ENCODE measurements around the gene RIMKLA.

RIMKLA gene

DNA sequence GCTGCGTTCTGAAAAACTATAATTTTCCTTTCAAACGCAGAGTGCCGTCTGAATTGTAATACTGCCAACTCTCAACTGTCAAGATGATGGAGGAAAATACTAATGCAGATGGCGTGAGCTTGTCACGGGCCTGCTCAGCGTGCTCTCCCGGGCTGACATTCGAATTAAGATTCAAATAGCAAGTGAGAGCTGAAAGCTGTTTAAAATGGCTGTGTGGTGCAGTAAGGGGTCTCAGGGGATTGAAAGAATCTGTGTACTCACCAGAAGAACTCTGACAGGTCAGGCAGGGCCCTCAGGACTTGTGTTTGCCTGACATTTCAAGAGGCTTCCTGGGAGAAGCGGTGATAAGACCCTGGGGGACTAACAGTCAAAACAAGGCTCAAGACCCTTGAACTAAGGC is 42.1 kb downstream of the RIMKLA start:
- H3K4me1 Mint-ChIP-seq: no peaks in the 10 kb centered on the region
- H3K27me3 Mint-ChIP-seq: peaks cover 49% of the 10 kb centered on the region
- H3K27ac Mint-ChIP-seq (ENCODE audit: low read depth): no peak overlapping the region
- no peak overlapping the region for H3K4me3 Mint-ChIP-seq
- H3K36me3 Mint-ChIP-seq (ENCODE audit: insufficient read depth): peaks cover 2% of the 10 kb centered on the region
- no peaks in the 10 kb centered on the region for H3K9me3 Mint-ChIP-seq
- ATAC-seq (replicated peaks; ENCODE audit: extremely low read depth, poor library complexity, severe bottlenecking) (no peak), DNase-seq (ENCODE audit: low spot score in 2 of 2) (no peak)

DNA sequence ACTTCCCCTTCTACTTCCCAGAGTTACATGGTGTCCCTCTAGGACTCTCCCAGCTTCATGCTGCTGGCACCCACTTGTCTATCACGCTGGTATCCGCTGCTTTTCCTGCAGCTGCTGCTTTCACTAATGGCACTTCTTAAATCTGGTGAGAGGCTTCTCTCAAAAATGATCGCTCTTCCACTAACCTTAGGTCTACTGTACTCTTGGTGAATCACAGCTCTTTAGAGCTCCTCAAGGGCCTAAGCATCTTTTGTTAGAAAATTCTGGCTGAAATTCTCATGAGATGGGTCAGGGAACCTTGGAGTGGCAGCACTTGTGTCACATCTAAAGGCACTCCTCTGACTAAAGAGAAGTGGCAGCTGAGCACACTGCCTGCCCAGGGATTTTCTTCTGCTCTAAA is 43.1 kb downstream of the RIMKLA start:
- Mint-ChIP-seq H3K27ac (ENCODE audit: low read depth) (no peak overlapping the region), H3K4me3 (no peak overlapping the region), H3K36me3 (ENCODE audit: insufficient read depth) (peaks cover 2% of the 10 kb centered on the region), H3K9me3 (no peaks in the 10 kb centered on the region), H3K4me1 (no peaks in the 10 kb centered on the region), H3K27me3 (peaks cover 49% of the 10 kb centered on the region)
- ATAC-seq (replicated peaks; ENCODE audit: extremely low read depth, poor library complexity, severe bottlenecking) (no peak), DNase-seq (ENCODE audit: low spot score in 2 of 2) (no peak)

- no peak overlapping the region for H3K4me3 Mint-ChIP-seq
- H3K27ac Mint-ChIP-seq (ENCODE audit: low read depth): no peak overlapping the region
- no peaks in the 10 kb centered on the region for H3K9me3 Mint-ChIP-seq
- no peak for ATAC-seq (replicated peaks; ENCODE audit: extremely low read depth, poor library complexity, severe bottlenecking)
- H3K27me3 Mint-ChIP-seq: peaks cover 49% of the 10 kb centered on the region
- H3K36me3 Mint-ChIP-seq (ENCODE audit: insufficient read depth): peaks cover 2% of the 10 kb centered on the region
- H3K4me1 Mint-ChIP-seq: no peaks in the 10 kb centered on the region
- DNase-seq (ENCODE audit: low spot score in 2 of 2): no peak
These were observed 43.6 kb downstream of the RIMKLA start for GRCh38 chr1:42424201-42424600.

DNA sequence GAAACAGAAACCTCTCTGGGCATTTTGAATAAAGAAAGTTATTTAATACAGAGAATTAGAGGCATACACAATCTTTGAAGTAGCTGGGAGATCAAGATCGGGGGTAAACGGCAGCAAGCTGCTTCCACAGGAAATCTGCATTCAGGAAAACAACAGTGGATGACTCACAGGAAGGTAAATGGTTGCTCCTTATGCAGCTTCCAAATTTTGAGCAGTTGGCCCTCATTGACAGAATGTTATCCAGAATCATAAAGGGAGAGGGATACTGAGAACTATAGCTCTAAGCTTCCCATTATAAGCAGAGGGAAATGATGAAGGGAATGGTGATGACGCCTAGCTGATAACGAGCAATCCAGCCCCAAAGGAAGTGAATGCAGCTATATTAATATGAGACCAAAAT is 46.6 kb downstream of the RIMKLA start:
- H3K4me3 Mint-ChIP-seq: no peak overlapping the region
- H3K27ac Mint-ChIP-seq (ENCODE audit: low read depth): no peak overlapping the region
- no peaks in the 10 kb centered on the region for H3K9me3 Mint-ChIP-seq
- peaks cover 25% of the 10 kb centered on the region for H3K27me3 Mint-ChIP-seq
- no peak for DNase-seq (ENCODE audit: low spot score in 2 of 2)
- no peak for ATAC-seq (replicated peaks; ENCODE audit: extremely low read depth, poor library complexity, severe bottlenecking)
- peaks cover 2% of the 10 kb centered on the region for H3K36me3 Mint-ChIP-seq (ENCODE audit: insufficient read depth)
- H3K4me1 Mint-ChIP-seq: no peaks in the 10 kb centered on the region

DNA sequence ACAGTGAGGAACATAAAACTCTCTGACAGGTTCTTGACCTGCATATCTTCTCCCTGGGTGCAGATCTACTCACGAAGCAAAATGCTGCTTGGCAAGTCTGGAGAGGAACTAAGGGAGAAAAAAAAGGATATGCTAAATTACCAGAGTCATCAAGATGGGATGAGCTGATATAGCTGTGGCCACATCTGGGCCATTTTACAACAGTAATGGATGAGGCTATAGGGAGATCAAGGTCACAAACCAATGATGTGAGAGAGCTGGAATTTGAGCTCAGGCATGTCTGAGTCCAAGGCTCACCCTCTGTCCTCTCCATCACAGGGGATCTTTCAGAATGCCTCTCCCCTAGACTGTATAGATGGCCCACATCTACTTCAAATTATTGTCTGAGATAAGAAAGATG is 49.0 kb downstream of the RIMKLA start:
- H3K36me3 Mint-ChIP-seq (ENCODE audit: insufficient read depth): peaks cover 2% of the 10 kb centered on the region
- H3K4me1 Mint-ChIP-seq: no peaks in the 10 kb centered on the region

GRCh38 chr1:42430286-42431135 is 49.9 kb downstream of the RIMKLA start:
- H3K27me3 Mint-ChIP-seq: no peaks in the 10 kb centered on the region
- no peak overlapping the region for H3K4me3 Mint-ChIP-seq
- H3K36me3 Mint-ChIP-seq (ENCODE audit: insufficient read depth): peaks cover 2% of the 10 kb centered on the region
- no peak overlapping the region for H3K27ac Mint-ChIP-seq (ENCODE audit: low read depth)
- no peaks in the 10 kb centered on the region for H3K9me3 Mint-ChIP-seq
- no peaks in the 10 kb centered on the region for H3K4me1 Mint-ChIP-seq
- ATAC-seq (replicated peaks; ENCODE audit: extremely low read depth, poor library complexity, severe bottlenecking): no peak
- no peak for DNase-seq (ENCODE audit: low spot score in 2 of 2)

More for the DNA sequence above, 49.0 kb downstream of the RIMKLA start:
- Mint-ChIP-seq H3K27ac (ENCODE audit: low read depth) (no peak overlapping the region), H3K27me3 (peaks cover 9% of the 10 kb centered on the region), H3K4me3 (no peak overlapping the region), H3K9me3 (no peaks in the 10 kb centered on the region)
- ATAC-seq (replicated peaks; ENCODE audit: extremely low read depth, poor library complexity, severe bottlenecking) (no peak), DNase-seq (ENCODE audit: low spot score in 2 of 2) (no peak)

GRCh38 chr1:42431514-42431913 is 50.9 kb downstream of the RIMKLA start:
- H3K9me3 Mint-ChIP-seq: no peaks in the 10 kb centered on the region
- H3K27me3 Mint-ChIP-seq: no peaks in the 10 kb centered on the region
- ATAC-seq (replicated peaks; ENCODE audit: extremely low read depth, poor library complexity, severe bottlenecking) (no peak), DNase-seq (ENCODE audit: low spot score in 2 of 2) (no peak)
- H3K27ac Mint-ChIP-seq (ENCODE audit: low read depth): no peak overlapping the region
- no peaks in the 10 kb centered on the region for H3K4me1 Mint-ChIP-seq
- H3K4me3 Mint-ChIP-seq: no peak overlapping the region
- peaks cover 2% of the 10 kb centered on the region for H3K36me3 Mint-ChIP-seq (ENCODE audit: insufficient read depth)

- Mint-ChIP-seq H3K9me3 (no peaks in the 10 kb centered on the region), H3K4me3 (no peak overlapping the region), H3K27ac (ENCODE audit: low read depth) (no peak overlapping the region), H3K27me3 (peaks cover 10% of the 10 kb centered on the region), H3K36me3 (ENCODE audit: insufficient read depth) (no peaks in the 10 kb centered on the region), H3K4me1 (no peaks in the 10 kb centered on the region)
- no peak for ATAC-seq (replicated peaks; ENCODE audit: extremely low read depth, poor library complexity, severe bottlenecking)
- no peak for DNase-seq (ENCODE audit: low spot score in 2 of 2)
These were observed 52.1 kb downstream of the RIMKLA start for GRCh38 chr1:42432714-42433113.

GRCh38 chr1:42433369-42433768 is 52.8 kb downstream of the RIMKLA start:
- Mint-ChIP-seq H3K4me3 (no peak overlapping the region), H3K36me3 (ENCODE audit: insufficient read depth) (no peaks in the 10 kb centered on the region), H3K27ac (ENCODE audit: low read depth) (no peak overlapping the region), H3K9me3 (no peaks in the 10 kb centered on the region), H3K27me3 (peaks cover 10% of the 10 kb centered on the region), H3K4me1 (no peaks in the 10 kb centered on the region)
- no peak for DNase-seq (ENCODE audit: low spot score in 2 of 2)
- no peak for ATAC-seq (replicated peaks; ENCODE audit: extremely low read depth, poor library complexity, severe bottlenecking)

DNA sequence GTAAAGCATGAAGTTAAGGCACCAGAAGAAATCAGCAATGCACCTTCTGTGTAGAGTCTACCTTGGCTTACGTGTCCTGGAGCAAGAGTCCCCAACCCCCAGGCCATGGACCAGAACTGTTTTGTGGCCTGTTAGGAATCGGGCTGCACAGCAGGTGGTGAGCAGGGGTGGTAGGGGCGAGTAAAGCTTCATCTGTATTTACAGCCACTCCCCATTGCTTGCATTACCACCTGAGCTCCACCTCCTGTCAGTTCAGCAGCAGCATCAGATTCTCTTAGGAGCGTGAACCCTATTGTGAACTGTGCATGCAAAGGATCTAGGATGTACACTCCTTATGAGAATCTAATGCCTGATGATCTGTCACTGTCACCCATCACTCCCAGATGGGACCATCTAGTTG is 53.7 kb downstream of the RIMKLA start:
- no peak for DNase-seq (ENCODE audit: low spot score in 2 of 2)
- ATAC-seq (replicated peaks; ENCODE audit: extremely low read depth, poor library complexity, severe bottlenecking): no peak
- Mint-ChIP-seq H3K4me1 (no peaks in the 10 kb centered on the region), H3K9me3 (no peaks in the 10 kb centered on the region), H3K27me3 (peaks cover 10% of the 10 kb centered on the region), H3K4me3 (no peak overlapping the region), H3K36me3 (ENCODE audit: insufficient read depth) (no peaks in the 10 kb centered on the region), H3K27ac (ENCODE audit: low read depth) (no peak overlapping the region)

GRCh38 chr1:42439940-42440339 is 59.3 kb downstream of the RIMKLA start:
- Mint-ChIP-seq H3K4me3 (no peak overlapping the region), H3K4me1 (no peaks in the 10 kb centered on the region), H3K27me3 (peaks cover 10% of the 10 kb centered on the region), H3K9me3 (no peaks in the 10 kb centered on the region), H3K27ac (ENCODE audit: low read depth) (no peak overlapping the region), H3K36me3 (ENCODE audit: insufficient read depth) (no peaks in the 10 kb centered on the region)
- no peak for DNase-seq (ENCODE audit: low spot score in 2 of 2)
- ATAC-seq (replicated peaks; ENCODE audit: extremely low read depth, poor library complexity, severe bottlenecking): no peak

DNA sequence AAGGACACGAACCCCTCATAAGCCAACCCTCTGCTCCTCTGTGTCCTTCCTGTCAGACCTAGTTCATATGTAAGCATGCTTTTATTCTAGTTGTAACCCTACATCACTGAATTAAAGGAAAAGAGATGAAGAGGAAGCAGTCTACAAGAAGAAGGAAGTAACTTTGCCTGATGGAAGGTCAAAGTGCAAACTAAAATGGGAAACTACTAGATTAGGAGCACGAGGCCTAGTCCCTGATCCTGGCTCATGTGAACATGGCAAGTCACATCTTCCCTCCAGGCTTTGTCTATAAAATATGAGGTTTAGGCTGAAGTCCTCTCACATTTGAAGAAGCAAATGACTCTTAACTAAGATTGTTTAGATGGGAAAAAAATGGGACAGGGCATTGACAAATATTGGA is 62.1 kb downstream of the RIMKLA start:
- no peak overlapping the region for H3K27ac Mint-ChIP-seq (ENCODE audit: low read depth)
- H3K36me3 Mint-ChIP-seq (ENCODE audit: insufficient read depth): no peaks in the 10 kb centered on the region
- H3K9me3 Mint-ChIP-seq: no peaks in the 10 kb centered on the region
- H3K27me3 Mint-ChIP-seq: no peaks in the 10 kb centered on the region
- DNase-seq (ENCODE audit: low spot score in 2 of 2) (no peak), ATAC-seq (replicated peaks; ENCODE audit: extremely low read depth, poor library complexity, severe bottlenecking) (no peak)
- H3K4me1 Mint-ChIP-seq: no peaks in the 10 kb centered on the region
- H3K4me3 Mint-ChIP-seq: no peak overlapping the region

DNA sequence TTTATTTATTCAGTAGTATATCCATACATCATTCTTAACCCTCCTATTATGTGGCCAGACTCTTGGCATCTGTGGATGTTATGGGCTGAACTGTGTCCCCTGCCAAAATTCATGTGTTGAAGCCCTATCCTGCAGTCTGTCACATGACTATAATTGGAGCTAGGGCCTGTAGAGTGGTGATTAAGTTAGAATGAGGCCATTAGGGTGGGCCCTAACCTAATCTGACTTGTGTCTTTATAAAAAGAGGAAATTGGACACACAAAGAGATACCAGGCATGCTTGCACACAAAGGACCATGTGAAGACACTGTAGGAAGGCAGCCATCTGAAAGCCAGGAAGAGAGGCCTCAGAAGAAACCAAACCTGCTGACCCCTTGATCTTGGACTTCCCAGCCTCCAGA is 68.7 kb downstream of the RIMKLA start:
- DNase-seq (ENCODE audit: low spot score in 2 of 2) (no peak), ATAC-seq (replicated peaks; ENCODE audit: extremely low read depth, poor library complexity, severe bottlenecking) (no peak)
- H3K27ac Mint-ChIP-seq (ENCODE audit: low read depth): no peak overlapping the region
- no peak overlapping the region for H3K4me3 Mint-ChIP-seq
- H3K27me3 Mint-ChIP-seq: no peaks in the 10 kb centered on the region
- H3K36me3 Mint-ChIP-seq (ENCODE audit: insufficient read depth): no peaks in the 10 kb centered on the region
- no peaks in the 10 kb centered on the region for H3K9me3 Mint-ChIP-seq
- H3K4me1 Mint-ChIP-seq: no peaks in the 10 kb centered on the region

Measured in central memory CD8-positive, alpha-beta T cell (primary cell).